Erythroblast (primary cell): ENCODE data around the gene URAD.

Experiments used
- DNase-seq, 2 experiments: peaks; one replicate each; lab custom pipeline; 2025; lab: John Stamatoyannopoulos, UW
- GATA1 ChIP-seq: IDR thresholded peaks from 2 replicates; pipeline ENCODE4 v1.6.1; 2011; ENCODE audit warnings: low read depth, mild to moderate bottlenecking, control low read depth, low read length, moderate library complexity
- POLR2A ChIP-seq: IDR thresholded peaks from 2 replicates; pipeline ENCODE4 v1.6.1; 2011; ENCODE audit warnings: mild to moderate bottlenecking, low read length

The URAD gene

DNA sequence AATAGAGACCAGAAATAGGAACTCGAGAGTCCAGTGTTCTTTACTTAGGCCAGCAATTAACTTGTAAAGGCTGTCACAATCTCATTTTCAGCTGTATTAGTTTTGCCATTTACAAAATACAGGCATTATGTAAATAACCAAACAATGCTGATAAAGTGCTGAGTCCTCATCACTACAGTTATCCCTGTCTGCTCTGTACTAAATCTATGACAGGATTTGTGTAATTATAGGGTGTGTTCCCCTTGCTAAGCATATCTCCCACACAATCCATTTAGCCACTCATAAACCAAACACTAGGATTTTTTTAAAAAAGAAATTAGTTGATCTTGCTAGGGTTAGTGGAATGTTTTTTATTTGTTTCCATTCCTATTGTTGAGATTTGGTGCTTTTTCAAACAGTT lies 45.5 kb downstream of the URAD start:
- no peak for DNase-seq
- TF ChIP-seq POLR2A (no peak), GATA1 (no peak)

- DNase-seq: no peak
- TF ChIP-seq POLR2A (no peak), GATA1 (no peak)
Measured at GRCh38 chr13:27933580-27934328, 54.7 kb downstream of the URAD start.

GRCh38 chr13:27933118-27933517 lies 55.4 kb downstream of the URAD start:
- no peak for TF ChIP-seq POLR2A
- no peak for TF ChIP-seq GATA1

GRCh38 chr13:27929868-27930267 lies 58.6 kb downstream of the URAD start:
- no peak for TF ChIP-seq GATA1
- no peak for TF ChIP-seq POLR2A
- DNase-seq: no peak

More at GRCh38 chr13:27933118-27933517, 55.4 kb downstream of the URAD start:
- no peak for DNase-seq

- TF ChIP-seq GATA1: no peak
- TF ChIP-seq POLR2A: no peak
- DNase-seq: no peak
Measured at GRCh38 chr13:27928805-27929753, 59.4 kb downstream of the URAD start.

DNA sequence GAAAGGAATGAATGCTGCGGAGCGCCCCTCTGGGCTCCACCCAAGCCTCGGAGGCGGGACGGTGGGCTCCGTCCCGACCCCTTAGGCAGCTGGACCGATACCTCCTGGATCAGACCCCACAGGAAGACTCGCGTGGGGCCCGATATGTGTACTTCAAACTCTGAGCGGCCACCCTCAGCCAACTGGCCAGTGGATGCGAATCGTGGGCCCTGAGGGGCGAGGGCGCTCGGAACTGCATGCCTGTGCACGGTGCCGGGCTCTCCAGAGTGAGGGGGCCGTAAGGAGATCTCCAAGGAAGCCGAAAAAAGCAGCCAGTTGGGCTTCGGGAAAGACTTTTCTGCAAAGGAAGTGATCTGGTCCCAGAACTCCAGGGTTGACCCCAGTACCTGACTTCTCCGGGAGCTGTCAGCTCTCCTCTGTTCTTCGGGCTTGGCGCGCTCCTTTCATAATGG lies 60.1 kb downstream of the URAD start:
- no peak for DNase-seq
- TF ChIP-seq GATA1: no peak
- TF ChIP-seq POLR2A: no peak
